GM23248 (cell line): Measurements from ENCODE around the gene ENG.

Source experiments
- EZH2 ChIP-seq: fragments of 200-600 bp; sonication (generic); IDR thresholded peaks from 2 replicates; pipeline ENCODE4 v1.6.1; 2018; ENCODE audit warnings: antibody characterized with exemption, mild to moderate bottlenecking; ENCODE audit not compliant: insufficient read depth, poor library complexity, severe bottlenecking
- EZH2phosphoT487 ChIP-seq: fragments of 200-600 bp; sonication (generic); IDR thresholded peaks from 2 replicates; pipeline ENCODE4 v1.6.1; 2018; ENCODE audit warnings: antibody characterized with exemption, moderate library complexity, mild to moderate bottlenecking, low read depth; ENCODE audit not compliant: insufficient read depth

DNA sequence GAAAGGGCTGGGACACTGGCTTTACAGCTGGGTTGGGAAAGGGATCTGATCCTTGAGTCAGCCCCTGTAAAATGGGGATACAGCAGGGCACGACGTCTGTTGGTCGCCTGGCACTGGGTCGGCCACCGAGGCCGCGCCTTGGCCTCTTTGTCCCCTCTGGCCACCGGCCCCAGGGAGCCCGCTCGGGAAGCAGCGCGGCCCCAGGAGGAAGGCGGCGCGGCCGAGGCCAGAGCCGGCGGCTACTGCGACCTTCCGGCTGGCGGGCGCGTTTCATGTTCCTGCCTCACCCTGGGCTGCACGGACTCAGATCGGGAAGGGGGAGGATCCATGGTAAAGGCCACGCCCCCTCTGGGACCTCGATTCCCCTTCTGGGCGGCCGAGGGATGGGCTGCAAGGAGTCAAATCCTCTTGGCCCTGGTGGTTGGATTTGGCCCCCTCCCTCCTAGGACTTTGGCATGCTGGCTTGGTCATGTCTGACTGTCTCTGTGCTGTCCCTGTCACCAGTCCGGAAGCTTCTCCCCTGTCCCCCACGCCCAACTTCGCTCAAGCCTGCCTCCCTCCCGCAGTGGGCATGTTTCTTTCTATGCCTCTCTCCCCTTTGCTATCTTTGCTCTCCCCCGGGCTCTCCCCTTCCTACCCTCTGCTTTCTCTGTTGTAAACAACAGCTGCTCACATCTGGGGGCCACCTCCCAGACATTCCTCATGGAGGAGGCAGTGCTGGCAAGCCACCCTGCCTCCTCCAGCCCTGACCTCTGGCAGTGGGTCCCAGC lies 26.0 kb downstream of the ENG start:
- TF ChIP-seq EZH2 = no peak
- TF ChIP-seq EZH2phosphoT487 = no peak
